HG03095 (cell line): ENCODE results near the gene GIT1.

Source experiments
- ATAC-seq: cut with Tn5 transposase; IDR thresholded peaks from one replicate; pipeline ENCODE4 v1.9.1; 2021; ENCODE audit warnings: moderate library complexity; ENCODE audit not compliant: unreplicated experiment

The GIT1 gene

DNA sequence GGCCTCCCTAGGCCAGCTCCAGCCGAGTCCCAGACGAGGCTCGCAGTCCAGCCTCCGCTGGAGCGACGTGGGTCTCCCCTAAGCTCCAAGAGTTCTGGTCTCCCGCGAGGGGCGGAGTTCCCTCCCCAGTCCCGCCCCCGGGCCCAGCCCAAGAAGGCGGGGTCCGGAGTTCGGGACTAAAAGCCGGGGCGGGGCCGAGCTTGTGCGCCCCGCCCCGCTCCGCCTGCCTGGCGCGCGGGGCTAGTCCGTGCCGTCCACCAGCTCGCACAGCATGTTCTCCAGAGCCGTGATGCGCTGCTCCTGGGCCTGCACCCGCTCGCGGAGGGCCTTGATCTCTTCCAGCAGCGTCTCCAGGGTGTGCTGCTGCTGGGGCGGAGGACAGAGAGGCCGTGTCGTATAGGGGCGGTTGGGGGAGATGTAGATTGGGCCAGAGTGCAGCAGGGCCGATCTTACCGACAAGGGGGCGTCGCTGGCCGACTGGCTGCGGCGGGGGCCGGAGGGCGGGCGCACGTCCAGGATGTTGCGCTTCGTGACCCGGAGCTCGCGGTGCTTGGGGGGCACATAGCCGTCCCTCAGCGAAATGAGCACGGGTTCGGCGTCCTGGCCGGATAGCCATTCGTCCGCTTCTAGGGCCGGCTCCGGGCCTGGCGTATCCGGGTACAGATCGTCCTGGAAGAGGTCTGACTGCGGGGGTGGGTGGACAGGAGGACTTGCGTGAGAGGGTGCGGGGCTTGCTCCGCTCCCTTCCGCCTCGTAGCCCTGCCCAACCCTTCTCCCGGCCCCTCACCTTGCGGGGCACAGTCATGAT is 26.2 kb upstream of the GIT1 start:
- ATAC-seq, result no peak

DNA sequence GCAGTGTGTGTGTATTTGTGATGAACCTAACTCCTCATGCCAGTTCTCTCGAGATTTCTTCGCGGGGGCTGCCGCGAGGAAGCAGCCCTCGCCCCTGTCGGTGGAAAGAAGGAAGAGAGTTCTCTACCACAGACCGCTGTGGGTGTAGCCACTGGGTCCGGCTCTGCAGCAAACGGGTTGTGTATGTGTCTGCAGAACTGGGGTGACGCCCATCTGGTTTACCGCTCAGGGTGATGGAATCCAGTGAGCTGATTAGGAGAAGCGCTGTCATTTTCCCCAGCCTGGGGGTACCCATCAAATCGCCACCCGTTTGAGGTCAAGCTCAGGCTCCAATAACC is 25.6 kb upstream of the GIT1 start:
- no peak for ATAC-seq

DNA sequence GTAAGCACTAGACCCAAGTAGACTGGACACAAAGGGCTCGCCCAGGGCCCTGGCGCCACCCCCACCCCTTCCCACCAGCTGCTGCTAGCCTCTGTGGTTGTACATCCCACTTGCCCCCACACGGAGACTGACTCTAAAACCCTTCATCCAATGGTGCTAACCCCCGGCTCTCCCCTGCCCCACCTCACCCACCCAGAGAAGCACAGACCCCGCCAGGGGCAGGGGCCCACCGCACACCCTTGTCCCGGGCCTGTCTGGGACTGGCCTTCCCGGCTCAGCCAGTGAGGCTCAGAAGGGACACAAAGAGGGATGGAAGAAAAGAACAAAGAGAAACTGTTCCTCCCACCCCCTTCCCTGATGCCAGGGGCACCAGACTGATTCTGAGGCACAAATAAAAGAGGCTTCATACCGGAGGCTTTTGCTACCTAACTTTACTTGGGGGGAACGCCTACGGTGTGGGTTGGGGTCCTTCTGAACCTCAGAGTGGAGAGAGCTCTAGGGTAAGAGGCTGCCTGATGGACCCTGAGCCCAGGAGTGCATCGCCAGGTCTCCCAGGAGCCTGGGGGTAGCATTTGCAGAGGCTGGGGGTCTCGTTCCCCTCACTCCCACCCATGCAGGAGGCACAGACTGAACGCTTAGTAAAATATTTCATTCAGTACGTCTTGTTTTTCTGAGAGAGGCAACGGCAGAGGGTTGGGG is 25.1 kb upstream of the GIT1 start:
- ATAC-seq, result no peak

DNA sequence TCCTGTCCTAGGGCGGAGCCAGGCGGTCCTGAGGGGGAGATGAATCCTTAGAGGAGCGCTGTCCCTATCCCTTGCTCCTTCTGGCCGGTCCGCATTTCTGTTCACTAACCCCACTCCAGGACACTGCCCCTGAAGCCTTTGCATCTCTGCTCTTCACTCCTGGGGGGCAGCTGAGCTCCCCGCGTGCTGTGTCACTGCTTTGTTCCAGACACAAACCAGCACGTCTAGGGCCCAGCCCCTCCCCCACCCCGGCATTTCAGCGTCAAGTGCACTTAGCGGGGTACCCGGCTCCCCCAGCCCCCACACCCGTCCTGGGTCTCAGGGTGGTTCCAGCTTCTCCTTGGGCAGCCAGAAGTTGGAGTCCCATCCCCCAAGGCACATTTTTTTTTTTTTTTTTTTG is 24.4 kb upstream of the GIT1 start:
- ATAC-seq, result no peak

DNA sequence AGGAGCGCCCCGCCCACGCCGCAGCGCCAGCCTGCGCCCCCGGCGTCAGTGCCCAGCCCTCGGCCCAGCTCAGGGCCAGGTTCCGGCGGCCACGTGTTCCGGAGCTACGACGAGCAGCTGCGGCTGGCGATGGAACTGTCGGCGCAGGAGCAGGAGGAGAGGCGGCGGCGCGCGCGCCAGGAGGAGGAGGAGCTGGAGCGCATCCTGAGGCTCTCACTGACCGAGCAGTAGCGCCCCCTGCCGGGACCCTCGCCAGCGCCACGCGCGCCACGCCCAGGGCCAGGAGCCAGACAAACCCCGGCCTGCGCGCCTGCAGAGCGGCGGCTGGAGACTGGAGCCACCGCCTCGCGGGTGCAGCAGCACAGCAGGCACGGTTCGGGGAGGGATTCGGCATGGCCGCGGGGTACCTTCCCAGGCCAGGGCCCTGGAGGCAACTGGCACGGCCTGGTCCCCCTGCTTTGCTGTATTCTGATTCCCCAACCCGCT is 23.9 kb upstream of the GIT1 start:
- no peak for ATAC-seq

DNA sequence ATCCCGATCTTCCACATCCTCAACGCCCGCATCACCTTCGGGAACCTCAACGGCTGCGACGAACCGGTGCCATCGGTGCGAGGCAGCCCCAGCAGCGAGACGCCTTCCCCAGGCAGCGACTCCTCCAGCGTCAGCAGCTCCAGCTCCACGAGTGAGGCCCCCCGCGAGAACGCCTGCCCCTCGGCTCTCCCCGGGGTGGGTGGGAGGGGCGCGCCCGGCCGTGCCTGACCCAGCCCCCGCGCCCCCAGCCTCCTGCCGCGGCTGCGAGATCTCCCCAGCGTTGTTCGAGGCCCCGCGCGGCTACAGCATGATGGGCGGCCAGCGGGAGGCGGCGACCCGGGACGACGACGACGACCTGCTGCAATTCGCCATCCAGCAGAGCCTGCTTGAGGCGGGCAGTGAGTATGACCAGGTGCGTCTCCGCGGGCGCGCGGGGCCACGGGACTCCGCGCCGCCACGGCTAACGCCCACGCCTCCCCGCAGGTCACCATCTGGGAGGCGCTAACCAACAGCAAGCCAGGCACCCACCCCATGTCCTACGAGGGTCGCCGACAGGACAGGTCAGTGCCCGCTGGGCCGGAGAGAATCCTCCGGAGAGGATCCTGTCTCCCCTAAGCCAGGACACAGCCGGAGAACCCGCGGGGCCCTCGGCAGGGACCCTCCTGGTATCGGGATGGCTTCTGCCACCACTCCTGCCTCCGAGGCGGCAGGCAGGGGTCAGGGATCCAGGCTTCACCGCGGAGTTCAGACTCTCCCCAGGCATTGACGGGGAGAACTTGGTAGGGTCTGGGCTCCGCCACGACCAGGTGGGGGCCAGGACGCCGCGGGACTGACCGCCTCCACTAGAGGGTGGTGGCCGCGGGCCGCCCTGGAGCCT is 23.2 kb upstream of the GIT1 start:
- ATAC-seq, result no peak

DNA sequence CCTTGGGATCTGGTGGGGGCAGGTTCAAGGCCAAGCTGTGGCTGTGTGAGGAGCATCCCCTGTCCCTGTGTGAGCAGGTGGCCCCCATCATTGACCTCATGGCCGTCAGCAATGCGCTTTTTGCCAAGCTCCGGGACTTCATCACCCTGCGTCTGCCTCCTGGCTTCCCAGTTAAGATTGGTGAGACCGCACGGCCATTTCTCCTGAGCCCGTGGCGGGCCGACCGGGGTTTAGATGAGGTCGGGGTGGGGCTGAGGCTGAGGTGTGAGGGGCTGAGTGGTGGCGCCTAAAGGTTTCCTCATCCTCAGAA is 22.6 kb upstream of the GIT1 start:
- ATAC-seq, result no peak

DNA sequence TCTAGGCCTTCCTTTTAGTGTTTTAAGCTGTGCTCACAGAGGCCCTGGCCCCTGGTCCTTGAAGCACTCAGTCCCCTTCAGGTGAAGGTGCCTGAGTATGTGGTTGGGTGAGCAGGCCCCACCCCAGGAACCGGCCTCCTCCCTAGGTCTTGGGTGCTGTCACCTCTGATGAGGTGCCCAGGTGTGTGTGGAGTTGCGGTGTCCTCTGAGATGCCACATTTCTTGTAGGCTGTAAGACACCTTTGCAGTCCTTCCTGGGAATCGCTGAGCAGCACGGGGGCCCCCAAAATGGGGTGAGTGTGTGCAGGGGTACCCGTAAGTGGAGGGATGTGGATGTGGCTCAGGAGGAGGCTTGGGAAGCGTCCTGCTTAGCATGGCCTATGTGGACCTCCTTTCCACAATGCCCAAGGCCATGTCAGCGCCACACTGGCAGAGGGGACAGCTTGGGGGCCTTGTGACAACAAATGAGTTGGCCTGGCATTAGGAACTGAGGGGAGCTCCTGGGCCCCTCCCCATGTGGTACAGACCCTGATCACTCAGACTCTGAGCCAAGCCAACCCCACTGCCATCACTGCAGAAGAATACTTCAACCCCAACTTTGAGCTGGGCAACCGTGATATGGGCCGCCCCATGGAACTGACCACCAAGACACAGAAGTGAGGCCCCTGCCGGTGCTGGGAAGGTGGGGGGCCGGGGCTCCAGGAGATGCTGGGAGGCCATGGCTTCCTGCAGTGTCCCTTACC is 22.1 kb upstream of the GIT1 start:
- no peak for ATAC-seq

DNA sequence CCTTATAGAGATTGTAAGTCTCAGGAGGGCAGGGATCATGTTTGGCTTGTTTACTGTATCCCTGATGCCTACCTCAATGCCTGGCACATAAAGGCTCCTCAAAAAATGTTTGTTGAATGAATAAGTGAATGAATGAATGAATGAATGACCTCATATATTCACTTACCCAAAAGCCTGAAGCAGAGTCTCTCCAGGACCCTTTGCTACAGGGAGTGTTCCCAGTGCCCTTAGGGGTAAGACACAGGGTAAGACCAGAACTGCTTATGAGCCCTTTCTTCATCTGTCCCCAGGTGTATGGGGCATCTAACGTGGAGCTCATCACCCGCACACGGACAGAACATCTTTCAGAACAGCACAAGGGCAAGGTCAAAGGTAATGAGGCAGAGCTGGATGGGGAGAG is 20.9 kb upstream of the GIT1 start:
- ATAC-seq, result no peak

DNA sequence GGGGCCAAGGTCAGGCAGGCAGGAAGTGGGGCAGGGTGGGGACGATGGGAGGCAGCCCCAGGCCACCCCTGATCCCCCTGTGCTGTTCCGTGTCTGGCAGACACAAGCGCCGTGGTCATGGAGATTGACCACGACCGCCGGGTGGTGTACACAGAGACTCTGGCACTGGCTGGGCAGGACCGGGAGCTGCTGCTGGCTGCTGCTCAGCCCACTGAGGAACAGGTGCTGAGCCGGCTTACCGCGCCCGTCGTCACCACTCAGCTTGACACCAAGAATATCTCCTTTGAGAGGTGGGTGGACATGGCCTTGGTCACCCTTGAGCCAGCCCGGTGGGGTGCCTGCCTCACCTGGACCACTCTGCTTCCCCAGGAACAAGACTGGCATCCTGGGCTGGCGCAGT is 19.5 kb upstream of the GIT1 start:
- no peak for ATAC-seq

DNA sequence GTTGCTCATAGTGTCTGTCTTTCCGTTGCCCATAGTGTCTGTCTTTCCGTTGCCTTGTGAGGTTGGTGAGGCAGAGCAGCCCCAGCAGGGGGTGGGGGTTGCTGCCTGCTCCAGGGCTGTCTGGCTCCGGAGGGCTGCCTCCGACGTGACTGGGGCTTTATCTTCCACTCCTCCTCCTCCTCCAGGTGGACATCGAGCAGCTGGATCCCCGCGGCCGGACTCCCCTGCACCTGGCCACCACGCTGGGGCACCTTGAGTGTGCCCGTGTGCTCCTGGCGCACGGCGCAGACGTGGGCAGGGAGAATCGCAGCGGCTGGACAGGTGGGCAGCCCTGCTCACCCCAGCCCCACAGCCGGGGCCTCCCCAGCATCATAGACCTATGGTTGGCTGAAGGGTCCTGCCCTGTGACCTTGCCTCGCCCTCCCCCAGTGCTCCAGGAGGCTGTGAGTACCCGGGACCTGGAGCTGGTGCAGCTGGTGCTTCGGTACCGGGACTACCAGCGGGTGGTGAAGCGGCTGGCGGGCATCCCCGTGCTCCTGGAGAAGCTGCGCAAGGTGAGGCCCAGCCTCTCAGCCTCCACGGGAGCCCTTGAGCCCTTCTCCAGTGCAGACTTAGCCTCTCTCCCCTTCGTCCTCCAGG is 18.2 kb upstream of the GIT1 start:
- no peak for ATAC-seq

DNA sequence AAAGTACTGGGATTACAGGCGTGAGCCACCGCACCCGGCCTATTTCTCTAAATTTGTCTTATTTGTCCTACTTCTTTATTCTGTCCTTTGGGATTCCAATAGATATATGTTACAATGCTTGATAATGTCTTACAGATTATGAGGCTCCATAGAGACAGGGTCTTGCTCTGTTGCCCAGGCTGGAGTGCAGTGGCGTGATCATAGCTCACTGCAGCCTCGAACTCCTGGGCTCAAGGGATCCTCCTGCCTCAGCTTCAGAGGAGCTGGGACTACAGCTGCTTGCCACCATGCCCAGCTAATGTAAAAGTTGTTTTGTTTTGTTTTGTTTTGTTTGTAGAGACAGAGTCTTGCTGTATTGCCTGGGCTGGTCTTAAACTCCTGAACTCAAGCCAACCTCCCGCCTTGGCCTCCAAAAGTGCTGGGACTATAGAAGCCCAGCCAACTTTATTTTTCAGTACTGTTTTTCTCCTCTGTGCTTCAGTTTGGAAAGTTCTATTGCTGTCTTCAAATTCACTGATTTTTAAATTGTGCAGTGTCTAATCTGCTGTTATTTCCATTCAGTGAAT is 13.7 kb upstream of the GIT1 start:
- no peak for ATAC-seq

DNA sequence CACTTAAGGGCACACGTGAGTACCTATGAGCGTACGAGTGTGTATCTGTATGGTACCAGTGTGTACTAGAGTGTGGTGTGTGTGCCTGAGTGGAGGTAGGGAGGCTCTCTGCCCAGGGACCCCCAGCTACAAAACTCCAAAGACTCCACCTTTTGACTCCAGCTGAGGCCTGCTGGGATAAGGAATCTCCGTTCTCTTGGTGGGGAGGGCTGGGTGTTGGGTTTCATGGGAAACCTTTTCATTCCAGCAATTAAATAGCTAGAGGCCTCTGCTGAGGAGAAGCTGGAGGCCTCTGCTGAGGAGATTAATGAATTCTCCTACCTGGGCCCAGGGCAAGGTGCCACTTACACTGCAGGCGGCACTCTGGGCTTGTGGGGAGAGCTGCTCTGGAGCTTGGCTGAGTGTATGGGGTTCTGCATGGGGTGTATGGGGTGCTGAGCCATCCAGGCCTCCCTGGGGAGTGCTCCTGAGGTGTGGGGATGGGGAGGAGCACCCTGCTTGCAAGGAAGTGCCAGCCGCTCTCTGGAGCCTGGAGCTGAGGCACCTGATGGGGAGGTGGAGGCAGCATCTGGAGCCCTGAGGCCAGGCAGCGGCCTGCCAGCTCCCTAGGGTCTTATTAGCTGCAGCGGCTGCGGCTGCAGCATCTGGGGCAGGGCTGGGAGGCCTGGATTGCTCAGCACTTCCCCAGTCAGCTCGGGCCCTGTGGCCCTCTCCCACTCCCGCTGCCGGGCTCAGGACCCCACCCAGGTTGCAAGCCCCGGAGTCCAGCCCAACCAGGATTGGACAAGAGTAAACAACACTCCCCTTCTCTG is 8.1 kb upstream of the GIT1 start:
- no peak for ATAC-seq

DNA sequence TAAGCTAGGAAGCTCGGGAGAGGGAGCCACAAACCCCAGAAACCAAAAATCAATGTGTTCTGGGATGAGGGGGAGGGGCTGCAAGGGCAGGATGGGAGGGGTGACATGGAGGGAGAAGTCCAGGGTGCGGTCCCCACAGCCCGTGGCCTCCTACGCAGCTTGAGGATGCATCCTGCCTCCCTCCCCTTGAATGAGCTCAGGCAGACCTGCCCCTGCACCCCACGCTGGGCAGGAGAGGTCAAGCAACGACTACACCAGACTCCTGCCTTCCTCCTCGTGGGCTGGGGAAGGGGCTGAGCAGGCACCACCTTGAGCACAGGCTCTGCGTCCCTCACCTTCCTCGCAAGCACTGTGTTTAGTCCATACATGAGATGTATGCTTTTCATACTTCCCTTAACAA is 7.4 kb upstream of the GIT1 start:
- no peak for ATAC-seq

DNA sequence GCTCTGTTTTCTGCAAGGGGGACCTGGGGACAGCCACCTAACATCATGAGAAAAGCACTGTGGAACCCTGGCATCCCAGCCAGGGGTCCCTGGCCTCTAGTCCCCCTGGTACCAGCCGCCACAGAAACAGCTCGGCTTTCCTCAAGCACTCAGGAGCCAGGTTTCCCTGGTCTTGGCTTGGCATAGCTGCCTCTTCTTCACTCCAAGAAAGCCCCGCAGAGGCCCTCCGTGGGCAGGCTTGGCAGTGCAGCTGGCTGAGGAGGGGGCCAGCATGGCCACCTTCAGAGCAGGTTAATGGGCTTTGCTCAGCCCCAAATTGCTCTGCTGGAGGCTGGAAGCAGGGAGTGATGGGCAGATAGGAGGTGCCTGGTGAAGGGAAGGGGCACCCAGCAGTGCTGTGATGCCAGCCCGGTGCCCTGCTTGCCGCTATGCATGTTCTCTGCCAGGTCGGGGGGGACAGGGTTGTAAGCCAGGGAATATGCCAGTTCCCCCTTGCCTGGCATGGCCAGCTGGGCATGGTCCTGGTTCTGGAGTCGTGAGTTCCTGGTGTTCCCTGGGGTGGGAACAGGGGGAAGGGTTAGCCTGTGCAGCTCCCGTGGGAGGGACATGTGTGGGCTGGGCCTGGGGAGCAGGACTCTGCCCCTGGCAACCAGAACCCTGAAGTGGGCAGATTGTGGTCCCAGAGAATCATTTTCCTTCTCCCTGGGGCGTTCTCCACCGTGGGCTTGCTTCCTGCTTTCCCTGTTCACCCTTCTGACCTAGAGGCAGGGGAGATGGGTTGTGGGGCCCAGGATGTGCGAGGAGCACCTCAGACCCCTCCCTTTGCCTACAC is 6.7 kb upstream of the GIT1 start:
- no peak for ATAC-seq

DNA sequence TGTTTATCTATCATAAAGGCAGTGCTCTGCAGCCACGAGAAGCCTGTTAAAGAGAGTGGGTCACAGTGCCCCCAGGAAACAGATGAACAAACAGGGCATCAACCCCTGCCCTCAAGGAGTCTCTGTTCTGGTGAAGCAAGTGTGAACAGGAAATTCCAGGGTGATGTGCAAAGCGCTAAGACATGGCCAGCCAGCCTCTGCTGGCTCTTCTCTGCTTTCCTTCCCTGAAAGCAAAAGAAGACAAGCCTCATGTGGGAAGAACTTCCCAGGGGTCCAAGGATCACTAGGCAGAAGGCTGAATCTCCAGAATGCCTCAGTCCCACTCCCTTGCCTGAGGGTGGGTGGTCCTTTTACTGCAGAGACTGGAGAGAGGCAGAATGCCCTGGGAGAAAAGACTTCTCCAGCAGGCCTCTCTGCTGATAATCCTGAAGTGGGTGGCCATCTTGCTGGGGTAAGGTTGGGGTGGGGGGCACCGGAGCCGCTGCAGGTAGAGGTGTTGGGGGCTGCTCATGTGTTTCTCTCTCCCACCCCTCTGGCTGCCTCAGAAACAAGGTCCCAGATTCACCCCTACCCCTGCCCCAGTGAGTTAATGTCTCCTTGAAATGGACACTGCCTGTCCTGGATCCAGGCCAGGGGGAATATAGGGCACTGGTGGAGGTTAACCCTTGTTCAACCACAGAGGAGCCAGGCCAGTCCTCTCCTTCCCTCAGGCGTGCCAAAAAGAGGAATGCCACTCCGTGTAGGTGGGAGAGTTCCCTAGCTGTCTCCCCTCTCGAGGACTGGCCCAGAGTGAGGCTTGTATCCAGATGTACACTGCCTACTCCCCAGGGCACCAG is 5.9 kb upstream of the GIT1 start:
- no peak for ATAC-seq

DNA sequence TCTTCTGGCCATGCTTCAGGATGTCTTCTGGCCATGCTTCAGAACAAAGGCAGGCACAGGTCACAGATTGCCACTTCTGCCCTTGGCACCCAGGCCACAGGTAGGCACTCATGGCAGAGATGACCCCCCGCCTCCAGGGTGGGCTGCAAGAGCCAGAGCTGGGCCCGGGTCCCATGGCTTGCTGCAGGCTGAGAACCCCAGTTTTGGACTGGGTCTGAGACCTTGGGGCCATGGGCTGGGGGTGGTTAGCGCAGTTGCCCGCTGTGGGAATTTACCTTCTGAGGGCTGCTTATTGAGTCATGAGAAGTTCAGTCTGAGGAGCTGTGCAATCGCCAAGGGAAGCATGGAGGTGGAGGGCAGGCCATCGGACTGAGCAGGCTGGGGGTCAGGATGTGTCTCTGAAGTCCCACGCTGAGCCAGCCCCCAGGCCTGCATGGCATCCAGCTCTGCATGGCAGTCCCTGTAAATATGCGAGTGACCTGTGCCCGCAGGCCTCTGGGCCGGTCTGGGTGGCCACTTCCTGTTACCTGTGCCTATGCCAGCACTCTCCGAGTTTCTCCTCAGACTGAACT is 5.2 kb upstream of the GIT1 start:
- ATAC-seq, result no peak
